OCI-LY1 (cell line): ENCODE measurements around the gene SLC24A4.

Source experiments
- EZH2 ChIP-seq: fragments of 200-600 bp; sonication (generic), shearing (Covaris generic); IDR thresholded peaks from 2 replicates; pipeline ENCODE4 v1.8.0; 2017; ENCODE audit warnings: borderline replicate concordance, mixed run types, mild to moderate bottlenecking, antibody characterized with exemption, low read length, moderate library complexity, mixed read lengths
- TF ChIP-seq, protein P1 (sequence below): fragments of 200-600 bp; sonication (generic), shearing (Covaris generic); IDR thresholded peaks from 2 replicates; pipeline ENCODE4 v1.5.1; 2017; ENCODE audit warnings: mild to moderate bottlenecking, antibody characterized with exemption, low read length, moderate library complexity, mixed read lengths

DNA sequence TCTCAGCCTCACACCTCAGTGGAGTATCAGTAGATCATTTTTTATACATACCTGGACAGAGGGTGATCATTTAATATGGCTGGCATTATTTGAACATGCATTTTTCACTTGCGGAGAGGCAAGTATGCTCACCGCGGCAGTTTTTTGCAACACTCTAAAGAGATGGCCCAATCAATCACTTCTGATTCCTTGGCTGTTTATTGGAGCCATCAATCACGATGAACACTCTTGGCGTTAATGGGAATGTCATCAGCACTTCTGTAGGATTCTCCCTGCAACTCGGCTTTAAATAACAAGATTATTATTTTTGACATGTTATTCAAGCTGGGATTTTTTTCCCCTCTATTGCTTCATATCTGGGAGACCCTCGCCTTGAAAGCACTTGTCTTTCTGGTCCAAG lies 46.9 kb upstream of the SLC24A4 start:
- TF ChIP-seq, protein P1, sequence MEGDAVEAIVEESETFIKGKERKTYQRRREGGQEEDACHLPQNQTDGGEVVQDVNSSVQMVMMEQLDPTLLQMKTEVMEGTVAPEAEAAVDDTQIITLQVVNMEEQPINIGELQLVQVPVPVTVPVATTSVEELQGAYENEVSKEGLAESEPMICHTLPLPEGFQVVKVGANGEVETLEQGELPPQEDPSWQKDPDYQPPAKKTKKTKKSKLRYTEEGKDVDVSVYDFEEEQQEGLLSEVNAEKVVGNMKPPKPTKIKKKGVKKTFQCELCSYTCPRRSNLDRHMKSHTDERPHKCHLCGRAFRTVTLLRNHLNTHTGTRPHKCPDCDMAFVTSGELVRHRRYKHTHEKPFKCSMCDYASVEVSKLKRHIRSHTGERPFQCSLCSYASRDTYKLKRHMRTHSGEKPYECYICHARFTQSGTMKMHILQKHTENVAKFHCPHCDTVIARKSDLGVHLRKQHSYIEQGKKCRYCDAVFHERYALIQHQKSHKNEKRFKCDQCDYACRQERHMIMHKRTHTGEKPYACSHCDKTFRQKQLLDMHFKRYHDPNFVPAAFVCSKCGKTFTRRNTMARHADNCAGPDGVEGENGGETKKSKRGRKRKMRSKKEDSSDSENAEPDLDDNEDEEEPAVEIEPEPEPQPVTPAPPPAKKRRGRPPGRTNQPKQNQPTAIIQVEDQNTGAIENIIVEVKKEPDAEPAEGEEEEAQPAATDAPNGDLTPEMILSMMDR: no peak
- TF ChIP-seq EZH2: no peak
